GM12878 (cell line): ENCODE data around the gene ARHGEF3. TPM values are rescaled to one million over a fixed set of nuclear protein-coding genes. Genes with fewer than 3 reads are reported as not detected.
A peak's percentile ranks its signal among the peaks of the same experiment; 100 is the strongest.

Source experiments
- BCL3 ChIP-seq: IDR thresholded peaks from 2 replicates; pipeline ENCODE4 v1.6.1; 2011; ENCODE audit warnings: borderline replicate concordance, low read depth, mild to moderate bottlenecking, moderate library complexity, low read length; ENCODE audit not compliant: insufficient read depth, poor library complexity, severe bottlenecking
- CREM ChIP-seq: IDR thresholded peaks from 2 replicates; pipeline ENCODE4 v1.6.1; 2014; ENCODE audit warnings: antibody characterized with exemption, low read depth
- CUX1 ChIP-seq: IDR thresholded peaks from 2 replicates; pipeline ENCODE4 v1.6.1; 2012; ENCODE audit warnings: improper control_type of control experiment, low read depth, low read length; ENCODE audit not compliant: insufficient replicate concordance
- EED ChIP-seq: sonication (generic); IDR thresholded peaks from 2 replicates; pipeline ENCODE4 v1.6.1; 2016; ENCODE audit warnings: antibody characterized with exemption, low read depth
- FOXK2 ChIP-seq: fragments of 450-650 bp; IDR thresholded peaks from 2 replicates; pipeline ENCODE4 v1.6.1; 2017; ENCODE audit warnings: mild to moderate bottlenecking, moderate library complexity
- GATAD2B ChIP-seq: fragments of 450-650 bp; conservative IDR thresholded peaks from 2 replicates; pipeline ENCODE4 v1.6.1; 2017; ENCODE audit warnings: low read depth, mild to moderate bottlenecking, moderate library complexity
- HDAC6 ChIP-seq: fragments of 200-600 bp; sonication (generic); IDR thresholded peaks from one replicate; pipeline ENCODE4 v1.8.0; 2017; ENCODE audit warnings: antibody characterized with exemption; ENCODE audit not compliant: unreplicated experiment
- IRF4 ChIP-seq: IDR thresholded peaks from 2 replicates; pipeline ENCODE4 v1.6.1; 2011; ENCODE audit warnings: low read depth, low read length
- IRF5 ChIP-seq: fragments of 450-650 bp; IDR thresholded peaks from 2 replicates; pipeline ENCODE4 v1.6.1; 2017; ENCODE audit warnings: borderline replicate concordance
- JUNB ChIP-seq: IDR thresholded peaks from 2 replicates; pipeline ENCODE4 v1.6.1; 2016; ENCODE audit warnings: antibody characterized with exemption, mild to moderate bottlenecking
- JUND ChIP-seq: IDR thresholded peaks from 2 replicates; pipeline ENCODE4 v1.6.1; 2012; ENCODE audit warnings: low read depth, mild to moderate bottlenecking, low read length, improper control_type of control experiment, moderate library complexity
- KDM1A ChIP-seq: fragments of 200-600 bp; sonication (generic); IDR thresholded peaks from 2 replicates; pipeline ENCODE4 v1.6.1; 2016; ENCODE audit warnings: borderline replicate concordance
- MTA2 ChIP-seq: fragments of 450-650 bp; IDR thresholded peaks from 2 replicates; pipeline ENCODE4 v1.6.1; 2016; ENCODE audit warnings: low read depth, mild to moderate bottlenecking, moderate library complexity
- NFIC ChIP-seq: IDR thresholded peaks from 2 replicates; pipeline ENCODE4 v1.6.1; 2012; ENCODE audit warnings: low read depth, mild to moderate bottlenecking, inconsistent platforms, low read length, moderate library complexity
- NFYB ChIP-seq: IDR thresholded peaks from 2 replicates; pipeline ENCODE4 v1.6.1; 2011; ENCODE audit warnings: low read depth, mild to moderate bottlenecking, low read length, improper control_type of control experiment, moderate library complexity; ENCODE audit not compliant: insufficient read depth
- POLR2AphosphoS5 ChIP-seq: IDR thresholded peaks from 2 replicates; pipeline ENCODE4 v1.6.1; 2011; ENCODE audit warnings: mild to moderate bottlenecking, low read length, inconsistent platforms
- RELA ChIP-seq: fragments of 450-650 bp; IDR thresholded peaks from 2 replicates; pipeline ENCODE4 v1.8.0; 2014; ENCODE audit warnings: borderline replicate concordance; ENCODE audit not compliant: partially characterized antibody
- SREBF2 ChIP-seq: IDR thresholded peaks from 2 replicates; pipeline ENCODE4 v1.6.1; 2012; ENCODE audit warnings: mild to moderate bottlenecking, low read length
- SUPT20H ChIP-seq: IDR thresholded peaks from 2 replicates; pipeline ENCODE4 v1.6.1; 2011; ENCODE audit warnings: low read depth, mild to moderate bottlenecking, low read length, moderate library complexity, borderline replicate concordance; ENCODE audit not compliant: control insufficient read depth
- TCF3 ChIP-seq: IDR thresholded peaks from 2 replicates; pipeline ENCODE4 v1.6.1; 2012; ENCODE audit warnings: low read depth, mild to moderate bottlenecking, low read length, borderline replicate concordance; ENCODE audit not compliant: insufficient read depth
- USF1 ChIP-seq: IDR thresholded peaks from 2 replicates; pipeline ENCODE4 v1.6.1; 2011; ENCODE audit warnings: borderline replicate concordance, low read depth, mild to moderate bottlenecking, moderate library complexity, mixed read lengths, low read length; ENCODE audit not compliant: insufficient read depth; ENCODE audit errors: extremely low read length
- ZNF207 ChIP-seq: fragments of 450-650 bp; IDR thresholded peaks from 2 replicates; pipeline ENCODE4 v1.6.1; 2014; ENCODE audit warnings: antibody characterized with exemption, mild to moderate bottlenecking, borderline replicate concordance
- polyA plus RNA-seq, 11 experiments: library from polyadenylated mRNA; depleted of rRNA in 4 of 11; unstranded in 6 of 11; stranded (reverse) in 5 of 11; fragments of >200 nt; fragmentation: Nextera tagmentation in 4 of 11; fragmentation: Illumina TruSeq in 1 of 11; extraction: Ambion mirVana in 4 of 11; extraction: Trizol in 1 of 11; gene quantifications; 1 replicate in 1 of 11; 2 replicates in 10 of 11; pipeline versions ENCODE4 v1.2.1 to v1.2.3, GENCODE V29; 2011 to 2016; ENCODE audit warnings: inconsistent platforms in 2 of 11, missing spikeins in 2 of 11, low read depth in 1 of 11
- total RNA-seq, 4 experiments: library from RNA; depleted of rRNA in 3 of 4; stranded (reverse); fragments of >200 nt in 3 of 4; fragmentation: Illumina TruSeq in 1 of 4; extraction: Trizol in 1 of 4; gene quantifications; 2 replicates each; pipeline versions ENCODE4 v1.2.1 to v1.2.3, GENCODE V29; 2013 to 2021

ARHGEF3 gene
- total and polyA plus RNA-seq, 10 of the 15 experiments (the other 5 are each of a cell fraction or from before 2014, with no cell fraction given), result 21.8 to 78.7 (median 56.2) TPM

- no peak for TF ChIP-seq CUX1
- TF ChIP-seq SUPT20H, result no peak
- TF ChIP-seq IRF5, result no peak
- peak; percentile 84 for TF ChIP-seq EED
- no peak for TF ChIP-seq FOXK2
- TF ChIP-seq SREBF2, result no peak
- TF ChIP-seq GATAD2B, result no peak
- TF ChIP-seq BCL3, result no peak
- no peak for TF ChIP-seq RELA
- 0 out of 2 replicates have a peak, but pooled peaks have one; percentile 24 for TF ChIP-seq IRF4
- no peak for TF ChIP-seq HDAC6
- TF ChIP-seq ZNF207, result no peak
- TF ChIP-seq USF1, result no peak
- no peak for TF ChIP-seq NFYB
- TF ChIP-seq JUNB, result no peak
- TF ChIP-seq NFIC, result peak; percentile 59; the same call in 1 of the 2 replicates
- no peak for TF ChIP-seq TCF3
- TF ChIP-seq KDM1A, result no peak
- TF ChIP-seq CREM, result no peak
- peak; percentile 58; the same call in 1 of the 2 replicates for TF ChIP-seq POLR2AphosphoS5
- TF ChIP-seq MTA2, result peak; percentile 55; the same call in 1 of the 2 replicates
- no peak for TF ChIP-seq JUND
These were observed 1.5 kb downstream of the ARHGEF3 start (continued) for GRCh38 chr3:56800130-56800831.
